GM12864 (cell line): ENCODE measurements around the gene CPEB2.

Experiments
- DNase-seq: peaks from one replicate; pipeline ENCODE4 v3.0.0-alpha.2; 2011; ENCODE audit warnings: low read depth
- H3K4me3 ChIP-seq: 2 replicates; pipeline ENCODE4 v1.5.1; 2011; ENCODE audit warnings: mild to moderate bottlenecking, low read depth, low read length, control low read depth
- CTCF ChIP-seq: IDR thresholded peaks from 2 replicates; pipeline ENCODE4 v1.5.1; 2011; ENCODE audit warnings: low read depth, mild to moderate bottlenecking, moderate library complexity, low read length, control low read depth, inconsistent platforms; ENCODE audit errors: missing control alignments

The CPEB2 gene

GRCh38 chr4:15003401-15003890 lies 1.2 kb downstream of the CPEB2 start:
- no peak for TF ChIP-seq CTCF
- no peak for DNase-seq
- H3K4me3 ChIP-seq = peak overlapping the region; percentile 88

- no peak for TF ChIP-seq CTCF
Measured at GRCh38 chr4:15003891-15004738, 1.8 kb downstream of the CPEB2 start.

GRCh38 chr4:15004739-15005301 lies 2.5 kb downstream of the CPEB2 start:
- H3K4me3 ChIP-seq = peak overlapping the region; percentile 88
- no peak for TF ChIP-seq CTCF
- no peak for DNase-seq

More at GRCh38 chr4:15003891-15004738, 1.8 kb downstream of the CPEB2 start:
- peak overlapping the region; percentile 88 for H3K4me3 ChIP-seq
- DNase-seq = no peak

GRCh38 chr4:15005474-15006115 lies 3.3 kb downstream of the CPEB2 start:
- H3K4me3 ChIP-seq = peak overlapping the region; percentile 88
- DNase-seq = no peak
- no peak for TF ChIP-seq CTCF

- DNase-seq = no peak
- peak; percentile 35 for TF ChIP-seq CTCF
- no peak overlapping the region for H3K4me3 ChIP-seq
Measured at GRCh38 chr4:15006416-15007024, 4.2 kb downstream of the CPEB2 start.

GRCh38 chr4:15007201-15007600 lies 4.9 kb downstream of the CPEB2 start:
- H3K4me3 ChIP-seq = no peak overlapping the region; the same call in 1 of the 2 replicates
- TF ChIP-seq CTCF = no peak
- no peak for DNase-seq
